Activated CD4-positive, alpha-beta T cell treated with anti-CD3 and anti-CD28 coated beads, Interleukin-2, amount 10 ng/mL, durations not matched to agents 7 days and 5 days (primary cell): ENCODE data around the gene FBP1. TPM values are rescaled to one million over a fixed set of nuclear protein-coding genes. Genes with fewer than 3 reads are reported as not detected.

Experiments used
- CTCF ChIA-PET: fragments of 350-600 bp; sonication (Branson Sonifier 250); formaldehyde crosslinking; loops from one replicate; lab custom pipeline; 2021; ENCODE audit warnings: antibody characterized with exemption; lab: Charles Lee
- POLR2A ChIA-PET: fragments of 350-600 bp; sonication (Branson Sonifier 250); formaldehyde crosslinking; loops from one replicate; lab custom pipeline; 2021; ENCODE audit warnings: antibody characterized with exemption; lab: Charles Lee
- DNase-seq: peaks from one replicate; pipeline ENCODE4 v3.0.0-alpha.2; 2020
- H3K27ac Mint-ChIP-seq: one replicate; pipeline ENCODE4 v1.8.0; 2021; ENCODE audit warnings: mild to moderate bottlenecking, moderate library complexity, mixed read lengths
- H3K27me3 Mint-ChIP-seq: one replicate; pipeline ENCODE4 v1.8.0; 2021; ENCODE audit warnings: mixed read lengths
- H3K36me3 Mint-ChIP-seq: one replicate; pipeline ENCODE4 v1.8.0; 2021; ENCODE audit warnings: low read depth, mixed read lengths
- H3K4me1 Mint-ChIP-seq: one replicate; pipeline ENCODE4 v1.8.0; 2021; ENCODE audit warnings: mixed read lengths
- H3K4me3 Mint-ChIP-seq: one replicate; pipeline ENCODE4 v1.8.0; 2021; ENCODE audit warnings: mild to moderate bottlenecking, moderate library complexity, mixed read lengths
- H3K9me3 Mint-ChIP-seq: one replicate; pipeline ENCODE4 v1.8.0; 2021; ENCODE audit warnings: mixed read lengths
- total RNA-seq, 2 experiments: library from RNA; stranded (reverse); gene quantifications; one replicate each; pipeline ENCODE4 v1.2.3, GENCODE V29; 2021

FBP1 gene
- total RNA-seq, 2 experiments from 2014 or later, result 0.27 to 0.40 TPM

DNA sequence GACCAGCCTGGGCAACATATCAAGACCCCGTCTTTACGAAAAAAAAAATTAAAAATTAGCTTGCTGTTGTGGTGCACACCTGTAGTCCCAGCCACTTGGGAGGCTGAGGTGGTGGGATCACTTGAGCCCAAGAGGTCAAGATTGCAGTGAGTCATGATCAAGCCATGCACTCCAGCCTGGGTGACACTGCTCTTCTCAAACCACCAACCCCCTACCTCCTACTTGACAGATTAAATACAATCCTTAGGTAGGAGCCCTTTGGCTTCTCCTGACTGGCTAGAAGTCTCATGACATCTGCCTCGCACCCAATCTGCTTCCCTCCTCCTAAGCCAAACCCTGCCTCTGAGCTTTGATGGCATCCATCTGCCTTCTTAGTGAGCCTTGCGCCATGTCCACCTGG lies 11.6 kb upstream of the FBP1 start:
- no peaks in the 10 kb centered on the region for H3K9me3 Mint-ChIP-seq
- H3K36me3 Mint-ChIP-seq, result no peaks in the 10 kb centered on the region
- H3K4me1 Mint-ChIP-seq, result peaks cover 14% of the 10 kb centered on the region
- no peak for DNase-seq
- ChIA-PET POLR2A (no interaction called here), CTCF (no interaction called here)
- no peak overlapping the region for H3K27ac Mint-ChIP-seq
- H3K4me3 Mint-ChIP-seq, result no peak overlapping the region
- peaks cover 12% of the 10 kb centered on the region for H3K27me3 Mint-ChIP-seq

- H3K9me3 Mint-ChIP-seq, result no peaks in the 10 kb centered on the region
- peaks cover 1% of the 10 kb centered on the region for H3K4me1 Mint-ChIP-seq
- H3K36me3 Mint-ChIP-seq, result no peaks in the 10 kb centered on the region
- H3K27ac Mint-ChIP-seq, result no peak overlapping the region
- no peak for DNase-seq
- ChIA-PET POLR2A (interaction anchor here (0.6 kb wide), 1 partner anchor 75 kb away, joined by 3 read pairs; no protein-coding TSS in a partner anchor), CTCF (interaction anchor here (1.2 kb wide), 1 partner anchor 19 kb away, joined by 3 read pairs; no protein-coding TSS in a partner anchor)
- H3K27me3 Mint-ChIP-seq, result peaks cover 12% of the 10 kb centered on the region
- H3K4me3 Mint-ChIP-seq, result no peak overlapping the region
Measured at GRCh38 chr9:94649100-94649819, 9.9 kb upstream of the FBP1 start.

- H3K4me3 Mint-ChIP-seq, result no peak overlapping the region
- H3K4me1 Mint-ChIP-seq, result no peaks in the 10 kb centered on the region
- peaks cover 12% of the 10 kb centered on the region for H3K27me3 Mint-ChIP-seq
- ChIA-PET POLR2A (no interaction called here), CTCF (no interaction called here)
- no peak for DNase-seq
- no peaks in the 10 kb centered on the region for H3K36me3 Mint-ChIP-seq
- H3K27ac Mint-ChIP-seq, result no peak overlapping the region
- H3K9me3 Mint-ChIP-seq, result no peaks in the 10 kb centered on the region
Measured at GRCh38 chr9:94648185-94648584, 8.9 kb upstream of the FBP1 start.

DNA sequence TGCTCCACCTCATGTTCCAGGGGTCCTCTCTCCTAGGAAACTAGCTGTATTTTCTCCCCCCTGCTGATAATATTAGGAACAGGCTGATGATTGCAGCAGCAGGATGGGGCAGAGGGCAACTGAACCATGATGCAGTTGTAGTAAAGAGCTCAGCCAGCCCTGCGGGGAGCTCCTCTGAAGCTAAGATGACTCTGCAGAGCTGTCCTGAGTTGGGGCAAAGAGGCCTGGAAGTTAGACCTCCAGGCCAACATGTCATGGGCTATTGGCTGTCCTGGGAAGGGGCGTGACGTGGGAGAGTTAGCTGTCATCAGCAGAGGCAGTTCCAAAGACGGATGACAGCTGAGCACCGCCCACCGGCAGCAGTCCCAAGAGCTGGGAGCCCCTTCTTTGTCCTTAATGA lies 6.6 kb upstream of the FBP1 start:
- H3K9me3 Mint-ChIP-seq, result no peaks in the 10 kb centered on the region
- ChIA-PET CTCF (no interaction called here), POLR2A (no interaction called here)
- H3K4me3 Mint-ChIP-seq, result no peak overlapping the region
- no peak overlapping the region for H3K27ac Mint-ChIP-seq
- H3K4me1 Mint-ChIP-seq, result no peaks in the 10 kb centered on the region
- no peaks in the 10 kb centered on the region for H3K36me3 Mint-ChIP-seq
- DNase-seq, result no peak
- H3K27me3 Mint-ChIP-seq, result peaks cover 7% of the 10 kb centered on the region

DNA sequence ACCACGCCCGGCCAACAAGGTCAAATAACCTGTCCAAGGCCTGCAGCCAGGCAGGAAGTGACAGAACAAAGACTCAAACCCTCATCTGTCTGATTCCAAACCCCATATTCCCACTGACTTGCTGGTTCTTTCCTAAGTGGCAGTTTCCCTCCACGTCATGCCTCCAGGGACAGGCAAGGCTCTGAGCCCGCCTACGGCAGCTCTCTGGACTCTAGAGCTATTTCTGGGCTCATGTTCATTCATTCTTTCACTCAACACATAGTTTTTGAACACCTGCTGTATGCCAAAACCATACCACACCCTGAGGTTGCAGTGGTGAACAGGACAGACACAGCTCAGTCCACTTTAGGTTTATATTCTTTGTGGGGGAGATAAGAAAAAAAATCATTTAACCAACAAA lies 5.2 kb upstream of the FBP1 start:
- POLR2A ChIA-PET, result no interaction called here
- H3K27ac Mint-ChIP-seq, result no peak overlapping the region
- peaks cover 15% of the 10 kb centered on the region for H3K27me3 Mint-ChIP-seq
- no peaks in the 10 kb centered on the region for H3K36me3 Mint-ChIP-seq
- DNase-seq, result no peak
- peaks cover 6% of the 10 kb centered on the region for H3K4me1 Mint-ChIP-seq
- H3K4me3 Mint-ChIP-seq, result no peak overlapping the region
- CTCF ChIA-PET, result interaction anchor here (0.8 kb wide), 1 partner anchor 24 kb away, joined by 3 read pairs; no protein-coding TSS in a partner anchor
- H3K9me3 Mint-ChIP-seq, result no peaks in the 10 kb centered on the region

DNA sequence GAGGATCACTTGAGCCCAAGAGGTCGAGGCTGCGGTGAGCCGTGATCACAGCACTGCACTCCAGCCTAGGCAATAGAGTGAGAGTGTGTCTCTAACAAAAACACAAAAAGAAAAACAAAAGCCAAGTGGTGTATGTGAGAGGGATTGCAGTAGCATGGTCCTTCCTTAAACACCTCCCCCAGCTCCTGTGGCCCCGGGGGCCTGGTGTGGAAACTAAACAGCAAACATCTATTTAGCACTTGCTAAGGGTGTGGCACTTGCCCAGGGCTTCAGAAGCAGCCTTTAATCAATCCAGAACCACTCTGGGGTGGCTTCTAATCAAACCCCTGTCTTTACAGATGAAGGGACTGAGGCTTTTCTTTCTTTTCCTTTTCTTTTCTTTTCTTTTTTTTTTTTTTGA lies 4.4 kb upstream of the FBP1 start:
- POLR2A ChIA-PET, result no interaction called here
- no peak overlapping the region for H3K27ac Mint-ChIP-seq
- H3K36me3 Mint-ChIP-seq, result peaks cover under 1% of the 10 kb centered on the region
- H3K27me3 Mint-ChIP-seq, result peaks cover 20% of the 10 kb centered on the region
- no peak for DNase-seq
- H3K4me3 Mint-ChIP-seq, result no peak overlapping the region
- CTCF ChIA-PET, result no interaction called here
- H3K4me1 Mint-ChIP-seq, result peaks cover 12% of the 10 kb centered on the region
- H3K9me3 Mint-ChIP-seq, result no peaks in the 10 kb centered on the region

DNA sequence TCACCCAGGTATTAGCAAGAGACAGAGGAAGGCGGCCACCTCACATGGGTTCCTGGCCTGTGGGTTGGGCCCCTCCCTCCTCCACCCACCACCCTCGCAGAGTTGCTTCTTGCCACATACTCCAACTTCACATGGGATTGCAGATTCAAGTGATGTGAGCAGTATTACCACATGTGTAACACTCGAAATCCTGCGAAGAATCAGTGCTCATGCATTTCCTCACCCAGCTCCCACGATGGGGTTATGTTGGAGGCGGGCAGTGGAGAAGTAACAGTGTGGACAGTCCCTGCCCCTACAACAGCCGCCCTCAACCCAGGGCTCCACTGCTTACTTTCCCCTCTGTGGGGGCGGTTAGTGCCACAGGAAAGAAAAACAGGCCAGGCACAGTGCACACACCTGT lies 3.9 kb upstream of the FBP1 start:
- CTCF ChIA-PET, result no interaction called here
- POLR2A ChIA-PET, result no interaction called here
- peaks cover 18% of the 10 kb centered on the region for H3K4me1 Mint-ChIP-seq

DNA sequence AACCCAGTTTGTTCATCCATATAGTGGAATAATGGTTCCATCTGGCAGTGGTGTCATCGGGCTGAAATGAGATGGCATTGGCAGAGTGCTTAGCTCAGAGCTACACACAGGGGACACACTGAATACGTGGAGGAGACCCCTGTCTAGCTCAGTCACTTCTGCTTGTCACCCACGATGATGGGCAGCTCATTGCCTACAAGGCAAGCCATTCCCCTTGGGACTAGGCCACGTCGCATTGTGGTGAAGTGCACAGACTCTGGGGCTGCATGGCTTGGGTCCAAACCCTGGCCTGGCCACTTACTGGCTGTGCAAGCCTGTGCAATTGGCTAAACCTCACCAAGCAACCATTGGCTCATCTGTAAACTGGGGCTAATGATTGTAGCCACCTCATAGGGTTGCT lies 3.2 kb upstream of the FBP1 start:
- Mint-ChIP-seq H3K4me3 (no peak overlapping the region), H3K9me3 (no peaks in the 10 kb centered on the region), H3K27ac (no peak overlapping the region), H3K4me1 (peaks cover 19% of the 10 kb centered on the region), H3K27me3 (peaks cover 28% of the 10 kb centered on the region), H3K36me3 (peaks cover 3% of the 10 kb centered on the region)
- DNase-seq, result no peak
- CTCF ChIA-PET, result interaction anchor here (0.6 kb wide), 1 partner anchor 1531 kb away, joined by 6 read pairs; no protein-coding TSS in a partner anchor
- POLR2A ChIA-PET, result no interaction called here

More for the DNA sequence above, 3.9 kb upstream of the FBP1 start:
- H3K27ac Mint-ChIP-seq, result no peak overlapping the region
- peaks cover 24% of the 10 kb centered on the region for H3K27me3 Mint-ChIP-seq
- no peak for DNase-seq
- H3K36me3 Mint-ChIP-seq, result peaks cover 3% of the 10 kb centered on the region
- H3K9me3 Mint-ChIP-seq, result no peaks in the 10 kb centered on the region
- H3K4me3 Mint-ChIP-seq, result no peak overlapping the region

- no peak overlapping the region for H3K27ac Mint-ChIP-seq
- CTCF ChIA-PET, result no interaction called here
- H3K9me3 Mint-ChIP-seq, result no peaks in the 10 kb centered on the region
- POLR2A ChIA-PET, result no interaction called here
- H3K27me3 Mint-ChIP-seq, result peaks cover 32% of the 10 kb centered on the region
- H3K36me3 Mint-ChIP-seq, result peaks cover 3% of the 10 kb centered on the region
- no peak for DNase-seq
- peak overlapping the region; percentile 77 for H3K4me3 Mint-ChIP-seq
- H3K4me1 Mint-ChIP-seq, result peaks cover 19% of the 10 kb centered on the region
Measured at GRCh38 chr9:94639999-94640376, 670 bp upstream of the FBP1 start.

GRCh38 chr9:94638335-94639060 lies 820 bp downstream of the FBP1 start:
- Mint-ChIP-seq H3K4me3 (peak overlapping the region; percentile 77), H3K4me1 (peaks cover 19% of the 10 kb centered on the region), H3K36me3 (peaks cover 3% of the 10 kb centered on the region), H3K27ac (peak overlapping the region; percentile 63), H3K9me3 (no peaks in the 10 kb centered on the region), H3K27me3 (peaks cover 32% of the 10 kb centered on the region)
- ChIA-PET POLR2A (no interaction called here), CTCF (interaction anchor here (0.6 kb wide), 1 partner anchor 69 kb away, joined by 3 read pairs; no protein-coding TSS in a partner anchor)
- no peak for DNase-seq

DNA sequence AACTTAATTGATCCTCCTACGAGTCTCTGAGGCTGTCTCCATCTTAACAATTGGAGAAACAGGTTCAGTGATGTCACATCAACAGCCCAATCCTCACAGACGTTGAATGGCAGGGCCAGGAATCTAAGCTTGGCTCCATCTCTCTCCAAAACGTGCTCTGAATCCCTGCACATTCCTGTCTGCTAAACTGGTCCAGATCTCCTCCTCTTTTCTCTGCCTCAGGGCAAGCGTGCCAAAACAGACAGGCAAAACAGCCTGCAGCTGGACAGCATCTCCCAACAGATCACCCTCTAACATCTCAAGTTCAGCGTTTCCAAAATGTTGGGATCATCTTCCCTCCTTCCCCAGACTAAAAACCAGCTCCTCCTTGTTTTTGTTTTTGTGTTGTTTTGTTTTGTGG lies 6.6 kb downstream of the FBP1 start:
- H3K4me3 Mint-ChIP-seq, result no peak overlapping the region
- ChIA-PET CTCF (interaction anchor here (0.5 kb wide), 1 partner anchor 334 kb away, joined by 4 read pairs; no protein-coding TSS in a partner anchor), POLR2A (no interaction called here)
- no peaks in the 10 kb centered on the region for H3K9me3 Mint-ChIP-seq
- no peaks in the 10 kb centered on the region for H3K36me3 Mint-ChIP-seq
- no peak overlapping the region for H3K27ac Mint-ChIP-seq
- H3K27me3 Mint-ChIP-seq, result peaks cover 34% of the 10 kb centered on the region
- DNase-seq, result no peak
- no peaks in the 10 kb centered on the region for H3K4me1 Mint-ChIP-seq

DNA sequence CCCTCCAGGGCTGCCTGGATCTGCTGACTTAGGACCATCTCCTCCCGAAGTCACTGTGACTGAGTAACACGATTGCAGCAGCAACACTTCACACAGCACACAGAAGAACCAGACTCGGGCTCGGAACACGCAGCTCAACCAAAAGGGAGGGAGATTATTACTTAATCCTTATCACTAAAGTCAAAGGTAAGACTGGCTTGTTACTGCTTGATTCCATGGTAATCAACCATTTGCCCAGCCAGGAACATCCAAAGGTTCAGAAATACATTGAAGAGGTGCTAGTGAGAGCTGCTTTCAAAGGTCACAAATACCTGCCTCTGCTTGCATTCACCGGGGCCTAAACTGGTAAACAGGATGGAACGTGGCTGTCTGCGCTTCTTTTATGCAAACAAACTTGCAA lies 7.7 kb downstream of the FBP1 start:
- Mint-ChIP-seq H3K4me3 (no peak overlapping the region), H3K27ac (no peak overlapping the region), H3K9me3 (no peaks in the 10 kb centered on the region), H3K4me1 (no peaks in the 10 kb centered on the region), H3K27me3 (peaks cover 29% of the 10 kb centered on the region), H3K36me3 (no peaks in the 10 kb centered on the region)
- no peak for DNase-seq
- ChIA-PET CTCF (interaction anchor here (1.0 kb wide), 1 partner anchor 25 kb away, joined by 3 read pairs; no protein-coding TSS in a partner anchor), POLR2A (no interaction called here)

DNA sequence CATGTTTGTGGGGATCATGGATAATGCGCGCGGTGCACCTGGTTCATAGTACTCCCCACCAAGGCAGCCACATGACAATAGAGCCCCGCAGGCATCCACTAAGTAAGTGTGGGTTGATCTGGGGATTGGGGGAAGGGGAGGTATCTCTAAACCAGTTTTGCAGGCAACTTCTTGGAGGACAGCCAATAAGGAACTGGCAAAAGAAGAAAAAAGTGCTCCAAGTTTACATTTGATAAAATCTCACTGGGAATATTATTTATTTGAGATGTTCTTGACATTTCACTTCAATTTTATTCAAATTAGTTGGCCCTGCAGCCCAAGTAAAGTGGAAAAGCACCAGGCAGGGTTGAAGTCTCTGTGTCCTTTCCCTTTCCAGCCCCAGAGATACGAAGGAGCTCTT lies 8.5 kb downstream of the FBP1 start:
- H3K4me3 Mint-ChIP-seq, result no peak overlapping the region
- no peak overlapping the region for H3K27ac Mint-ChIP-seq
- no peaks in the 10 kb centered on the region for H3K9me3 Mint-ChIP-seq
- peaks cover 29% of the 10 kb centered on the region for H3K27me3 Mint-ChIP-seq
- POLR2A ChIA-PET, result no interaction called here
- CTCF ChIA-PET, result interaction anchor here (1.3 kb wide), 1 partner anchor 18 kb away, joined by 3 read pairs; no protein-coding TSS in a partner anchor
- H3K36me3 Mint-ChIP-seq, result no peaks in the 10 kb centered on the region
- no peak for DNase-seq
- H3K4me1 Mint-ChIP-seq, result no peaks in the 10 kb centered on the region
